GM21737 (cell line): Measurements from ENCODE around the gene MRPL52.
"Not testable (repeated sequence)": the region's sequence is repeated elsewhere in the genome, so short reads cannot be mapped to it uniquely, and the experiment has no call there.

Experiments
- ATAC-seq: cut with Tn5 transposase; IDR thresholded peaks from one replicate; pipeline ENCODE4 v1.9.1; 2021; ENCODE audit warnings: mild to moderate bottlenecking, moderate library complexity; ENCODE audit not compliant: unreplicated experiment

Gene MRPL52

DNA sequence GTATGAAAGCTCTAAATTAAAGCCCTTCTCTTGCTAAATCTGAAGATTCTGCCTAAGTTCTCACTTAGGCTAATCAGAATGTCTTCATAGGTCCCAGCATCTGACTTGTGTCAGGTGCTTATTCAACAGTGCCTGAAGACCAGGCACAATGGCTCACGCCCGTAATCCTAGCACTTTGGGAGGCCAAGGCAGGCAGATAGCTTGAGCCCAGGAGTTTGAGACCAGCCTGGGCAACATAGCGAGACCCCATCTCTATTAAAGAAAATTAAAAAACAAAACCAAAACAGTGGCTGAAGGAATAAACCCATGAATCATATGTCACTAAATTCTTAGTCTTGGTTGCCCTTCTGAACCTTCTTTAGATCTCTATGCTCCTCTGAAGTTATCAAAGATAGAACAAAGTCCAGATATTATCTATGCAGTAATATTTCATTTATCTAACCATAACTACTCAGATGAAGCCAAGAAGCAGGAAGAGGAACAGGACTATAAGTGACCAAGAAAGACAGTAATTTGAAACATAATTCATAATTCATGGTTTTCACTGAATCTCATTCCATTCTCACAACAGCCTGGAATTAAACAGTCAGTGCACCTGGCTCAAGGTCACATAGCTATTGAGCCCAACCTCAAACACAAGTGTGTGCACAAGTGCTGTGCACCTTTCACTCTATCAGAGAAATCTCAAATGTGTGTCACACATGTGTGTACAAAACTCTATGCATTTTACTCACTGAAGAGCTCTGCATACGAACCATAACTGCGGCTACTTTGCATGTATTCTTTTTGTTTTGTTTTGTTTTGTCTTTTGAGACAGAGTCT lies 21.1 kb upstream of the MRPL52 start:
- ATAC-seq: no peak

DNA sequence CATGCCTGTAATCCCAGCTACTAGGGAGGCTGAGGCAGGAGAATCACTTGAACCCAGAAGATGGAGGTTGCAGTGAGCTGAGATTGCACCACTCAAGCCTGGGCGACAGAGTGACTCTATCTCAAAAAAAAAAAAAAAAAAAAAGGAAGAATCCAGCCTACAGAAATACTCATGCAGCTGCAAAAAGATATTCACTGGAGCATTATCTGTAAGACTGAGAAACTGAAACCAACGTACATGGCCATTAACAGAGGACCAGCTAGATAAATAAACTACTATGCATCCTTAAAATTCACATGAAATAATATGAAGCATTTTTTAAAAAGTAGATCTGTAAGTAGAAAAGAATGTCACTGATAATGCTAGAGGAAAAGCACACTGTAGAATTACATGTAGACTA lies 18.0 kb upstream of the MRPL52 start:
- ATAC-seq: no peak

DNA sequence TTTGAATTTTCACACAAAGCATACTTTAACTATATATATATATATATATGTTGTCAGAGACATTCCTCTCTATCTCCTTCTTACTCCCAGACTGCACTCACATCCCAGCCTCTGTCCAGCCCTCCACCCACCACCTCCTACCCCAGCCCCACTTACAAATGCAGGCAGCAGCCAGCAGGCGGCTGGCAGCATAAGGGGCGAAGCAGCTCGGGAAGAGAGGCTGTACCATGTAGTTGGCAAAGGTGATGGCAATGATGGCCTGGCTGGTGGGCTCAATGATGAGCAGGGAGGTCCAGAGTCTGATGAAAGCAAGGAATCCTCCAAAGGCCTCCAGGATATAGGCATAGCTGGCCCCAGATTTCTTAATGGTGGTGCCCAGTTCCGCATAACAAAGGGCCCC lies 16.9 kb upstream of the MRPL52 start:
- ATAC-seq: no peak

DNA sequence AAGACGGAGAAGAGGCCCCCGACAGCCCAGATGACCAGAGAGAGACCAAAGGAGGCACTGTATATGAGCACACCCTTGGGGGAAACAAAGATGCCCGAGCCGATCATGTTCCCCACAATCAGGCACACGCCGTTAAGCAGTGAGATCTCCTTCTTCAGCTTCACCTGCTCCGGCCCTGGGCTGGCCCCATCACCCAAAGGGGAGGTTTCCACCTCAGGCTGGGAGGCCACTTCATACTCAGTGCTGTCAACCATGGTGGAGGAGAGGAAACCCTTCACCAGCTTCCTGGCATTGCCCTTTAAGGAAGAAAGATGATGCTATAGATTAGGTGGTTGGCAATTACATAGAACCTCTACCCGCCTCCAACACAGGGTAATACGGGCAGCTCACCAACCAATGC lies 16.5 kb upstream of the MRPL52 start:
- no peak for ATAC-seq

DNA sequence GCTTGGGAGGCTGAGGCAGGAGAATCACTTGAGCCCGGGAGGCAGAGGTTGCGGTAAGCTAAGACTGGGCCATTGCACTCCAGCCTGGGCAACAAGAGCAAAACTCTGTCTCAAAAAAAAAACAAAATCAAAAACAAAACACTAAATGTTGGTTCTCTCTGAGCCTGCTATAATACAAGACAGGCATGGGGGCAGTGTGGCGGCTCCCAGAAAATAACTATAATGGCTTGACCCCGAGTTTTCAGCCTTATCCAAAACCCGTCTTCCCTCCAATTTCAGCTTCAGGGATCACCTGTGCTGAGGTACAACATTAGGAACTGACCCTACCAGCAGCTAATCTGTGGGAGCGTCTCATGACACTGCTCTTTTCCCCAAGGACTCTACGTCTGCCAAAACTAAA lies 15.3 kb upstream of the MRPL52 start:
- no peak for ATAC-seq

DNA sequence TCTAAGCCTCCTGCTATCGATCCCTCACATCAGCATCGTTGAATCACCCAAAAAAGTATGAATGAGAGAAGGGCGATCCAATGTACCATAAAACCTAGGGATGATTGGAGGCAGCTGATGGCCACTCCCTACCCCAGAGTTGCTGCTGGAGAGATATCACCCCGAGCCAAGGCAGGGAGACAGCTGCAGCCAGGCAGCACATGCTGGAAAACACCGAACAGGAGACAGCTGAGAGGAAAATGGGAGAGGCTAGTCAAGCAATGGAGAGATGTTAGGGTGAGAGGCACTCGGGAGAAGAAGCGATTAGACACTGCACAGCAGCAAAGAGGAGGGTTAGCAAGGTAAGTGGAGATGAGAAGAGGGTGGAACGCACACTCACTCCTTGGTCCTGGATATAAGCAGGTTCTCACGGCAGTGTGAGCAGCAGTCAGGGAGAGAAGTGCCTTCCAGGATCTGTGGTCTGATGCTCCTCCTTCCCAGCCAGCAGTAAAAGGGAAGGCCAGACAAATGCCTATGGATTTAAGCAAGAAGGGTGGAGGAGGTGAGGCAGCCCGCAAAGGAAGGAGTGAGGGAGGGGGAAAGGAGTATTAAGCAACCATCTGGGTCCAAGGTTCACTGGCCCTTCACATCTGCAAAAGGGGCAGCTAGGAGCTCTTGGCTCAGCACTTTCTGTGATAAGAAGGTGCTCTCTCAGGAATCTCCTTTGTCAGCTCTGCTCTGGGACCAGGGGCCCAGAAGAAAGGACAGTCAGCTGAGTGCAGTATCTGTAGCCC lies 14.6 kb upstream of the MRPL52 start, which contains the start of gene SLC7A7:
Gene SLC7A7 (minus strand): TSS at position 495 of the 773 bp plus-strand sequence. CDS start 2,037 bp downstream, outside the sequence.
- ATAC-seq: no peak

DNA sequence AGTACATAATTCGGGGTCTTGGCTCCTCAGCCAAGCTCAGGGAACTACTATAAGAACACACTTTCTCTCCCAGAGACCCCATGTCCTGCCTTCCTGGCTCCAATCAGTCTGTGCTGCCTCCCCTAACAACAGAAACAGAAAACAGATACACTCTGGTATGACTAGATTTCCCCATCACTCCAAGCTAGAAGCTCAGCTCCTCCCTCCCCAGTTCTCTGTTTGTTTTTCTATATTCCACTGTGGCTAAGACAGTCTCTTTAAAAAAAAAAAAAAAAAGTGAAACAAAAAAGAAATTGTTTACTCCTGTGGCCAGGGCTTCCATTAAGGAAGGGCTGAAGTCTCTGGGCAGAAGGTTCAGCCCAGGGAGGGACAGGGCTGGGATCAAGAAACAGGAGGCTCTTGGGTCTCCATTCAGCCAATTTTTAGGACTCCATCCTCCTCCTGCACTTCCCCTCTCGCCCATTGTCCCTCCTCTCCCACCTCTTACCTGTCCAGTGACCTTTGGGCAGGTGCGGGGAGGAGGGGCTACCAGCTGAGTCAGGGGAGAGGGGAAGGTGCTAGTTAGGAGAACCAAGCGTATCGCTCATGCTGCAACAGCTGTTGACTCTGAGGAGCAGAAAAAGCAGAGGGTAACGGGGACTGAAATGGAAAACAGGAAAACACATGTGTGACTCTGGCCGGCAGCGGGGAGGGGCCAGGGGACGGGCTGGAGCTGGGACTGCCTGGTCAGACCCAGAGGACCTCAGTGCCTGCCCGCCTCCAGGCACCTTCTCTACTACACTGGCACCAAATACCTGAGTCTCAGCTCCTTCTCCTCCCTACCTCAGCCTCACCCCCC lies 10.3 kb upstream of the MRPL52 start:
- ATAC-seq: no peak

DNA sequence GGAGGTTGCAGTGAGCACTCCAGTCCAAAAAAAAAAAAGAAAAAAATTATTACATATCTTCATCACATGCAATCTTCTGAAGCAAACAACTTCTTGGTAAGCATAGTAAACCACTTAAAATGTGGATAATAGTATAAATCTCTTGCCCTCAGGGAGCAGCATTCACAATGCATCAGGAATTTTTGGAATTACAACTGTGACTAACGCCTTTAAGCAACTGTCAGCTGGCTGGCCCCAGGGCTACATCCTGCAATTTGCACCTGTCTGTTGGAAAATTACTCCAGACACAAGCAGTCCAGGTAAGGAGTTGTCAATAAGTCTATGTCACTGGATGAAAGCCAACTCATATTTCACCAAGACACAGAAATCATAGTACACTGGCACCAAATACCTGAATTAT lies 9.0 kb upstream of the MRPL52 start:
- ATAC-seq: no peak

DNA sequence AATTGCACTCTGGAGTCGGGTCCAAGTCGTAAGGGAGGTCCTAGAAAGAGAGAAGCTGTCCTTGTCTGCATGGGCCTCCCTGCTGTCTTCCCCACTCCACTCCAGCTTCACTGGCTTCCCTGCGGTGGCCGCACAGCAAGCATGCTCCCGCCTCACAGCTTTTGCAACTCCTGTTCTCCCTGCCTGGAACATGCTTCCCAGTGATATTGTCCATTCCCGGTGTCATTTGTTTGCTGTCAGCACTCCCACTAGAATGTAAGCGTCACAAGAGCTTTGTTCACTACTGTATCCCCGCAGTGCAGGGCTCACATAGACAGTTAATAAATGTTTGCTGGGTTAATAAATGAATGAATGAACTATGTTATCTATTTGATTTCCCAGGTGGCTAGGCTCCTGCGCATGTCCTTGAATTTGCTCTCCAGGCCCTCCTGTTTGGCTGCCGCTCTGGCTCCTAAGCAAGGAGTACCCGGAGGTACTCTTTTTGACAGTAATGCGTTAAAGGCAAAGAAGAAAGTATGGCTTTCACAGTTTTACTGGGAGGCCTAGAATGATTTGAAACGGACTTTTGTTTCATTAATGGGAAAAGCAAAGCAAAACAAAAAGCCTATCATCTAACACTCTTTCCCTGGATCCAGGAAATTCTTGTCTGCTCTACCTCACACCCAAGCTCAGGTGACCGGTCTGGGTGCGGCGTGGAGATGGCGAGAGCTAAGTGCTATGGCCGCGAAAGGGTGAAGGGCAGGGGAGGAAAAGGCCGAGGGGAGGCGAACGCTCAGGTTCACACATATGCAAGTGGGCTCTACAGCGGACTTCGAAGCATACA lies 8.3 kb upstream of the MRPL52 start:
- ATAC-seq: no peak

DNA sequence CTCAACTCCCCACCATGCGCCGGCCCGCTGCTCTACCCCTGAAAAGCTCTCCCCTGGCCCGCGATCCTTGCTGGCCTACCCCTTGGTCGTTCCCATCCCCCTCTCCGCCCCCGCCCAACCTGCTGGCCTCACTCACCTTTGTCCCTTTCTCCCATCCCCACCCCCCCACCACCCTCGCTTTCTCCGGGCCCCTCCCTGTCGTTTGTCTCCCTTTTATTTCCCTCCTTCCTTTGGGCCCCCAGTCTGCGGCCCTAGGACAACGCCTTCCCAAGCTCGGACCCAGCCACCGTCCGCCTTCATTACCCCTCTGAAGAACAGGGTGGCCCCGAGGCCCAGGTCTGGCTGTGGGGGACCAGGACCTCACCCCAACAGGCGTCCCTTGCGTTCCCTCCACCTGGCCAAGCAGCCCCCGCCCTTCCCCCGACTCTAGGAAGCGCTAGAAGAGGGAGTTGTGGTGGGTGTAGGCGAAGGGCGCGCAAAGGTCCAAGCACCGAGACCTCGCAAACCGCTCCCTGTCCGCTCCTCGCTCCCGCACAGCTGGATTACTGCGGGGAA lies 7.6 kb upstream of the MRPL52 start:
- no peak for ATAC-seq

DNA sequence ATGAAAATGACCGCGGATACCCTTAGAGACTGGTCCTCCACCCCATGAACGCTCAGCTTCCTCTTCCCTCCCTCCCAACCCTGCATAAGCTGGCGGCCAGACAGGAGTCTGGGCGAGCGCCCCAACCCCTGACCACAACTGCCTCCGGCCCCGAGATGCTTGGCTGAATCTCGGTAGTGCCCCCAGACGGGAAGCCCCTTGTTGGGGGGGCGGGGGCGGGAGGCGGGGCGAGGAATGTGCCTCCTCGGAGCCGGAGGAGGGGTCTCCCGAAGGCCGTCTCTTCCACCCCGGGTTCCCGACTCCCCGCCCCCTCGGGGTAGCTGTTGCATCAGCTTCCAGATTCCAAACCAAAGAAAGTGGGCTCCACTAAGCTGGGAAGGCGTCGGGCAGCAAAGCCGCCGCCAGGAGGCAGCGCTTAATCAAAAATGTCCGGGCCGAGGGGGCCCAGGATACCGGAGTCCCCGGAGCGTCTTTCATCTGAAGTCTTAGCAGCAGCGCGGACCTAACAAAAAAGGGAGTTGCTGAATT lies 7.1 kb upstream of the MRPL52 start:
- peak; percentile 46 for ATAC-seq

DNA sequence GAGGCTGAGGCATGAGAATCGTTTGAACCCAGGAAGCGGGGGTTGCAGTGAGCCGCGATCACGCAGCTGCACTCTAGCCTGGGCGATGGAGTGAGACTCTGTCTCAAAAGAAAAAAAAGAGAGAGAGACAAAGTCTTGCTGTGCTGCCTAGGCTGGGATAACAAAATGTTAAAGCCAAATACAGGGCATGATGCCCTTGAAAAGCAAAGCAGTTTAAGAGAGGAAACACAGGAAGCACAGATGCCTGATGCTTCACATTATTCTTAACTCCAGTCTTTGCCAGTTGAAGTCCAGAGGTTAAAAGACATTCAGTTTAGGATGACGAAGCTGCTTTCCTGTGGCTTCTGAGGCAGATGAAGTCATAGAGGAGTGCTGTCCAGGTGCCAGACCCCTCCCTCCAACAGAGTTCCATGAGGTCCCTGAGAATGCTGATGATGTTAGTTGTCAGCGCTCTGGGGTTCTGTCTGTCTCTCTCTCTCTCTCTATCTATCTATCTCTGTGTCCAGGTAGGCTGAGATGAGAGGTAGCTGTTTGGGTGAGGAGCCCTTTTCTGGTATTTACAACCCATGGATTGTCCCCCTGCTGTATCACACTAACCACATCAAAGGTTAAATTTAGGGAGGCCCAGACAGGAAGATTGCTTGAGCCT lies 4.9 kb upstream of the MRPL52 start:
- no peak for ATAC-seq

DNA sequence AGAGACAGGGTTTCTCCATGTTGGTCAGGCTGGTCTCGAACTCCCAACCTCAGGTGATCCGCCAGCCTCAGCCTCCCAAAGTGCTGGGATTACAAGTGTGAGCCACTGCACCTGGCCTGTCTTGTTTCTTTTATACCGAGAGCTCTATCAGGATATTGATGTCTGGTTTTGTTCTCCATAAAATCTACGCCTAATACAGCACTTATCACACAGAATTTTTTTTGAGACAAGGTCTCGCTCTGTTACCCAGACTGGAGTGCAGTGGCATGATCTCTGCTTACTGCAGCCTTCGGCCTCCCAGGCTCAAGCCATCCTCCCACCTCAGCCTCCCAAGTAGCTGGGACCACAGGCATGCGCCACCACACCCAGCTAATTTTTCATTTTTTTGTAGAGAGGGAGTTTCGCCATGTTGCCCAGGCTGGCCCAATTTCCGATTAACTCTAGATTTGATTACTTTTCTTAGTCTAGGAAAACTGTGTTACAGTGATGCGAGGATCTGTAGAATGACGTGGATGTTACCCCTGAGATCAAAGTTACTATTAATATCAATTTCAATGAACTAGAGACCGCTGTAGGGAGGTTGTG lies 519 bp upstream of the MRPL52 start:
- not testable (repeated sequence) for ATAC-seq

DNA sequence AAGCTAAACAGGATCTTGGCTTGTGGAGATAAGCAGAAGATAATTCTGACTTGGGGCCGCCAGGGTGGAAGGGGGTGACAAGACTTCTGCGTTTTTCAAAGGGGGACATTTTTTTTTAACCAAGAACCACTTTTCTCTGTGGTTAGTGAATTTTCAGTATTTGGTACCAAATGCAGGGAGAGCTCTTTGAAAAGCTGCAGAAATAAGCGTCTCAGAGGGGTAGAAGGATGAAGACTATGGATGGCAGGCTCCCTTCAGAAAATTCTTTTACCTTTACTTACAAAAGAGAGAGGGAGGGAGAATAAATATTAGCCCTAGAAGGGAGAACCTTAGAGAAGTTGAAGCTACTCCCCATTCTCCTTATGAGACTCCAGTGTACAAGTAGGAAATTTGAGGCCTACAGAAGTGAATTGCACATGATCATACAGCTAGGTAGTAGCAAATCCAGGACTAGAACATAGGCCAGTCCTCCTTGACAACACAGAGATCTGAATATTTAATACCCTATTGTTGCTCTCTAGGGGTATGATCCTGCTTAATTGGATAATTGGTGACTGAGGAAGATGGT lies 840 bp downstream of the MRPL52 start:
- no peak for ATAC-seq

DNA sequence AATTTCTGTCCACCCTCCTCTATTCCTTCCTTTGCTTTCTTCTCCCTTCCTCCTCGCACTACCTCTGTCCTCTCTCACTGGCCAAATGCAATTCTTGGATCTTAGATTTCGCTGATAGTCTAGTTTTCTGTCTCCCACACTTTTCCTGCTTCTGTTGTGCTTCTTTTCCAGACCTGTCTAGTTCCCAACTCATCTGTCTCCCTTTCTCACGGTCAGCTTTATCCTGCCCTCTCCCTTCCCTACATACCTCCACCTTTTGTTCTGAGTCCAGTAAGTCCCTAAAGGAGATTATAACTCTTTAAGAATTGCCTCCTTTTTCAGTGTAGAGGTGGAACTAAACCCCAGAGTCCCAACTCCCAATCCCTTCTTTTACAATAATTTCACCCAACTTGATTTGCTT lies 5.8 kb downstream of the MRPL52 start:
- ATAC-seq: no peak

DNA sequence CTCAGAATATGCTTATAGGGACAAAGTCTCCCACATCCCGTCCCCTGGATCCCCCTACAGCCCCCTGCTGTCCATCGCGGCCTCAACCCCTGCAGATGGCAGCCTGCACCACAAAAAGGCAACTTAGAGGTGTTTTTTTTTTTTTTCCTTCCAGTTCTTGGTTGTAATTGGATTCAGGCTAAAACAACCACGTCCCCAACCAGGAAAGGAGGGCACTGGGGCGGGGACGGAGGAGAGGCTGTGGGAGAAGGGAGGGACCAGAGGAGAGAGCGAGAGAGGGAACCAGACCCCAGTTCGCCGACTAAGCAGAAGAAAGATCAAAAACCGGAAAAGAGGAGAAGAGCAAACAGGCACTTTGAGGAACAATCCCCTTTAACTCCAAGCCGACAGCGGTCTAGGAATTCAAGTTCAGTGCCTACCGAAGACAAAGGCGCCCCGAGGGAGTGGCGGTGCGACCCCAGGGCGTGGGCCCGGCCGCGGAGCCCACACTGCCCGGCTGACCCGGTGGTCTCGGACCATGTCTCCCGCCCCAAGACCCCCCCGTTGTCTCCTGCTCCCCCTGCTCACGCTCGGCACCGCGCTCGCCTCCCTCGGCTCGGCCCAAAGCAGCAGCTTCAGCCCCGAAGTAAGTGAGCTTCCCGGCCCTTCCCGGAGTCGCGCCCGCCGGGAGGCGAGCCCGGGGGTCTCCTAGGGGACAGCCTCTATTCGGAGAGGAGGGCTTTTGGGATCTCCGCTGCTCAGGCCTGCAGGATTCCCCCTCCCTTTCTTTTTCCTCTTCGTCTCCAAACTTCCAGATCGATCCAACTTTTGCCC lies 6.8 kb downstream of the MRPL52 start, which contains the start of gene MMP14:
Gene MMP14 (plus strand): TSS at position 285 of the 813 bp plus-strand sequence. CDS start 233 bp downstream, at position 518.
- ATAC-seq: no peak

DNA sequence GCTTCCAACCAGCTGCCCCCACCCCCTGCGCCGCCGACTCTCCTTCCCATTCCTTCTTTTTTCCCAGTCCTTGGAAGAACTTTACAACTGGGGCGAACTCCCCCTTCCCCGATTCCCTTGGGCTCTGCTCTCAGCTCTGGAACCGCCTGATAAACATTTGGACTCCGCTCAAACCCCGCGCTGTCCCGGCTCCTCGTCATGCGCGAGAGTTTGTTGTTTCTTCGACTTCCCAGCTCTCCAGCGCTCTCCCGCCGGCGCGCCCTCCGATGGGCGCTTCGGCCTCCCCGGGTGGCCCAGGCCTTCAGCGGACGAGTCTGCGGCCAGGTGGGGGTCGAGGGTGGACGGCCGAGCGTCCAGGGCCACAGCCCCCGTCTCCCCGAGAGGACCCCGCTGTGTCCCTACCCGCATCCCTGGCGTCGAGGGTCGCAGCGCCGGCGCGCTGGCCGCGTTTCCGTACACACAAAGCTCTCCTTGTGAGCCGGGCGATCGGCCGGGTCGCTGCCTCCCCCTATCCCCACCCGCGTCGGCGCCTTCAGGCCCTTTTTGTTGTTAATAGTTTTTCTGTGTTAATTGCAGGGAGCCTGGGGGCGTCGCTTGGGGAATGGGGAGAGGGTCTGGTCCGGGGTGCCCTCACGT lies 7.5 kb downstream of the MRPL52 start:
- no peak for ATAC-seq
